HG03060 (cell line): Measurements from ENCODE around the gene CDHR2.
A peak's percentile ranks its signal among the peaks of the same experiment; 100 is the strongest.

Experiments used
- ATAC-seq: cut with Tn5 transposase; IDR thresholded peaks from one replicate; pipeline ENCODE4 v1.9.1; 2021; ENCODE audit warnings: low read depth, moderate number of reproducible peaks; ENCODE audit not compliant: unreplicated experiment

Gene CDHR2

GRCh38 chr5:176527246-176528222, 21.6 kb upstream of the CDHR2 start:
- ATAC-seq: no peak

GRCh38 chr5:176528301-176528700, 20.8 kb upstream of the CDHR2 start:
- ATAC-seq: no peak

- no peak for ATAC-seq
These were observed 20.4 kb upstream of the CDHR2 start for GRCh38 chr5:176528761-176529115.

GRCh38 chr5:176529116-176529740, 19.9 kb upstream of the CDHR2 start:
- no peak for ATAC-seq

GRCh38 chr5:176529741-176530141, 19.4 kb upstream of the CDHR2 start:
- ATAC-seq: no peak

- no peak for ATAC-seq
These were observed 18.7 kb upstream of the CDHR2 start for GRCh38 chr5:176530393-176530982.

GRCh38 chr5:176530983-176531901, 17.9 kb upstream of the CDHR2 start:
- no peak for ATAC-seq

GRCh38 chr5:176531902-176532493, 17.1 kb upstream of the CDHR2 start:
- ATAC-seq: no peak

- no peak for ATAC-seq
These were observed 16.3 kb upstream of the CDHR2 start for GRCh38 chr5:176532795-176533194.

- no peak for ATAC-seq
These were observed 15.8 kb upstream of the CDHR2 start for GRCh38 chr5:176533390-176533789.

GRCh38 chr5:176533894-176534611, 15.1 kb upstream of the CDHR2 start:
- no peak for ATAC-seq

GRCh38 chr5:176534640-176535039, 14.5 kb upstream of the CDHR2 start:
- no peak for ATAC-seq

GRCh38 chr5:176535101-176535663, 14.0 kb upstream of the CDHR2 start:
- no peak for ATAC-seq

- ATAC-seq: no peak
These were observed 13.4 kb upstream of the CDHR2 start for GRCh38 chr5:176535664-176536131.

- no peak for ATAC-seq
These were observed 12.8 kb upstream of the CDHR2 start for GRCh38 chr5:176536132-176536901.

- peak; percentile 33 for ATAC-seq
These were observed 12.1 kb upstream of the CDHR2 start, which contains the start of gene RNF44 for GRCh38 chr5:176536902-176537553. Gene RNF44, minus strand, starts transcription at chr5:176537402. Its CDS starts 4,930 bp downstream, at chr5:176532472.

GRCh38 chr5:176537554-176538229, 11.4 kb upstream of the CDHR2 start:
- ATAC-seq: peak; percentile 59
